Muscle of leg (tissue), 16 donors: ENCODE results near the gene FLRT3. TPM values are rescaled to one million over a fixed set of nuclear protein-coding genes. Genes with fewer than 3 reads are reported as not detected.

Experiments used
- DNase-seq: peaks from one replicate; pipeline ENCODE4 v3.0.0; 2013
- H3K27ac ChIP-seq: one replicate; pipeline ENCODE4 v1.5.1; 2013; ENCODE audit warnings: mild to moderate bottlenecking, low read length, control low read depth
- H3K27me3 ChIP-seq: one replicate; pipeline ENCODE4 v1.6.1; 2013; ENCODE audit warnings: low read length; ENCODE audit not compliant: control insufficient read depth, insufficient read depth
- H3K36me3 ChIP-seq: one replicate; pipeline ENCODE4 v1.6.1; 2013; ENCODE audit warnings: low read length; ENCODE audit not compliant: control insufficient read depth, insufficient read depth
- H3K4me1 ChIP-seq: one replicate; pipeline ENCODE4 v1.6.1; 2013; ENCODE audit warnings: low read length; ENCODE audit not compliant: control insufficient read depth, insufficient read depth
- H3K4me3 ChIP-seq: one replicate; pipeline ENCODE4 v1.5.1; 2013; ENCODE audit warnings: low read length, control low read depth
- H3K9me3 ChIP-seq: replicated peaks from 2 replicates; pipeline ENCODE4 v1.6.1; 2013; ENCODE audit warnings: low read depth, low read length; ENCODE audit not compliant: control insufficient read depth
- WGBS: methylation state at CpG from one replicate; pipeline ENCODE4 v1.1.5; 2013; ENCODE audit warnings: missing lambda C conversion rate; ENCODE audit not compliant: insufficient coverage; 5-methylcytosine and 5-hydroxymethylcytosine counted together
- long read RNA-seq, 11 donors: transcript quantifications; one replicate each; lab custom pipeline, GENCODE V29; 2026
- polyA plus RNA-seq, 8 donors: library from polyadenylated mRNA; unstranded; fragments of 120-200 nt; gene quantifications; one replicate each; pipeline versions ENCODE4 v1.2.1 to v1.2.3, GENCODE V29; 2013; ENCODE audit warnings: inconsistent platforms in 1 of 8, low replicate concordance in 1 of 8; ENCODE audit not compliant: insufficient read length in 8 of 8, insufficient read depth in 1 of 8
- total RNA-seq: library from RNA; stranded (reverse); fragments of 120-200 nt; gene quantifications from one replicate; pipeline ENCODE4 v1.2.4, GENCODE V29; 2013

The FLRT3 gene
- 17.1 TPM for total RNA-seq
- polyA plus RNA-seq = 10 to 100 TPM in 5 of 8 donors, 1 to 10 TPM in 3; 5.7 to 25.8 (median 10.6) TPM
- long read RNA-seq, donor 1, full-length matches to known transcripts = 3 of 3 reads
- long read RNA-seq, donor 1, partial matches to known transcripts = 0 of 3 reads
- long read RNA-seq, donor 1, other reads (novel, unspliced or antisense) = 0 of 3 reads
- long read RNA-seq, donor 2 = 0 reads
- long read RNA-seq, donor 3, full-length matches to known transcripts = 2 of 2 reads
- long read RNA-seq, donor 3, partial matches to known transcripts = 0 of 2 reads
- long read RNA-seq, donor 3, other reads (novel, unspliced or antisense) = 0 of 2 reads
- long read RNA-seq, donor 4, full-length matches to known transcripts = 2 of 2 reads
- long read RNA-seq, donor 4, partial matches to known transcripts = 0 of 2 reads
- long read RNA-seq, donor 4, other reads (novel, unspliced or antisense) = 0 of 2 reads
- long read RNA-seq, donor 5, full-length matches to known transcripts = 9 of 9 reads
- long read RNA-seq, donor 5, partial matches to known transcripts = 0 of 9 reads
- long read RNA-seq, donor 5, other reads (novel, unspliced or antisense) = 0 of 9 reads
- long read RNA-seq, donor 6, full-length matches to known transcripts = 2 of 2 reads
- long read RNA-seq, donor 6, partial matches to known transcripts = 0 of 2 reads
- long read RNA-seq, donor 6, other reads (novel, unspliced or antisense) = 0 of 2 reads
- long read RNA-seq, donor 7, full-length matches to known transcripts = 2 of 2 reads
- long read RNA-seq, donor 7, partial matches to known transcripts = 0 of 2 reads
- long read RNA-seq, donor 7, other reads (novel, unspliced or antisense) = 0 of 2 reads
- long read RNA-seq, donor 8, partial matches to known transcripts = 0 of 1 reads
- long read RNA-seq, donor 8, other reads (novel, unspliced or antisense) = 0 of 1 reads
- long read RNA-seq, donor 9, full-length matches to known transcripts = 3 of 3 reads
- long read RNA-seq, donor 9, partial matches to known transcripts = 0 of 3 reads
- long read RNA-seq, donor 9, other reads (novel, unspliced or antisense) = 0 of 3 reads
- long read RNA-seq, donor 10, full-length matches to known transcripts = 8 of 8 reads
- long read RNA-seq, donor 10, partial matches to known transcripts = 0 of 8 reads
- long read RNA-seq, donor 10, other reads (novel, unspliced or antisense) = 0 of 8 reads
- long read RNA-seq, donor 11, full-length matches to known transcripts = 3 of 3 reads
- long read RNA-seq, donor 11, partial matches to known transcripts = 0 of 3 reads
- long read RNA-seq, donor 11, other reads (novel, unspliced or antisense) = 0 of 3 reads

GRCh38 chr20:14337400-14338171 lies at the start of gene FLRT3:
FLRT3 (minus strand) TSS chr20:14337612; CDS start chr20:14327506, 10,106 bp downstream.
- H3K27ac ChIP-seq = peak within 1 kb of the TSS; percentile 83
- H3K9me3 ChIP-seq = no peaks in the 10 kb centered on the region
- H3K27me3 ChIP-seq = no peaks in the 10 kb centered on the region
- H3K36me3 ChIP-seq = no peaks in the 10 kb centered on the region
- peak within 1 kb of the TSS; percentile 52 for H3K4me3 ChIP-seq
- DNase-seq = peak; percentile 99
- WGBS = 67% methylated on average over 3 of the region's 12 CpGs
- H3K4me1 ChIP-seq = no peaks in the 10 kb centered on the region

- Histone ChIP-seq H3K27ac (no peak overlapping the region), H3K9me3 (peaks cover 7% of the 10 kb centered on the region), H3K4me3 (no peak overlapping the region), H3K4me1 (no peaks in the 10 kb centered on the region), H3K27me3 (no peaks in the 10 kb centered on the region), H3K36me3 (no peaks in the 10 kb centered on the region)
- no peak for DNase-seq
- no CpG with 5 or more reads among the region's 4 CpGs for WGBS
Observed at GRCh38 chr20:14386726-14387125, 49.3 kb upstream of the FLRT3 start.

GRCh38 chr20:14385176-14385740 lies 47.8 kb upstream of the FLRT3 start:
- Histone ChIP-seq H3K4me3 (no peak overlapping the region), H3K27me3 (no peaks in the 10 kb centered on the region), H3K9me3 (peaks cover 7% of the 10 kb centered on the region), H3K4me1 (no peaks in the 10 kb centered on the region), H3K27ac (no peak overlapping the region), H3K36me3 (no peaks in the 10 kb centered on the region)
- DNase-seq = no peak
- no CpG with 5 or more reads among the region's 2 CpGs for WGBS

GRCh38 chr20:14384416-14385175 lies 47.2 kb upstream of the FLRT3 start:
- H3K9me3 ChIP-seq = peaks cover 7% of the 10 kb centered on the region
- no peaks in the 10 kb centered on the region for H3K36me3 ChIP-seq
- WGBS = no CpG with 5 or more reads among the region's 1 CpG
- no peak overlapping the region for H3K4me3 ChIP-seq
- no peaks in the 10 kb centered on the region for H3K27me3 ChIP-seq
- no peak overlapping the region for H3K27ac ChIP-seq
- peak; percentile 66 for DNase-seq
- no peaks in the 10 kb centered on the region for H3K4me1 ChIP-seq

- no CpG with 5 or more reads among the region's 5 CpGs for WGBS
- no peaks in the 10 kb centered on the region for H3K4me1 ChIP-seq
Observed at GRCh38 chr20:14383335-14383734, 45.9 kb upstream of the FLRT3 start.

GRCh38 chr20:14378326-14378725 lies 40.9 kb upstream of the FLRT3 start:
- no peak overlapping the region for H3K4me3 ChIP-seq
- H3K4me1 ChIP-seq = no peaks in the 10 kb centered on the region
- no peaks in the 10 kb centered on the region for H3K36me3 ChIP-seq
- H3K27me3 ChIP-seq = no peaks in the 10 kb centered on the region
- no peaks in the 10 kb centered on the region for H3K9me3 ChIP-seq
- DNase-seq = no peak
- no peak overlapping the region for H3K27ac ChIP-seq

More at GRCh38 chr20:14383335-14383734, 45.9 kb upstream of the FLRT3 start:
- no peaks in the 10 kb centered on the region for H3K36me3 ChIP-seq
- H3K9me3 ChIP-seq = peaks cover 7% of the 10 kb centered on the region
- H3K27ac ChIP-seq = no peak overlapping the region
- H3K27me3 ChIP-seq = no peaks in the 10 kb centered on the region
- H3K4me3 ChIP-seq = no peak overlapping the region
- no peak for DNase-seq

- no peak overlapping the region for H3K27ac ChIP-seq
- no peaks in the 10 kb centered on the region for H3K4me1 ChIP-seq
- no peaks in the 10 kb centered on the region for H3K9me3 ChIP-seq
- no peak overlapping the region for H3K4me3 ChIP-seq
- 63% methylated on average over 1 of the region's 4 CpGs for WGBS
- H3K27me3 ChIP-seq = no peaks in the 10 kb centered on the region
- DNase-seq = no peak
- H3K36me3 ChIP-seq = no peaks in the 10 kb centered on the region
Observed at GRCh38 chr20:14375416-14375985, 38.1 kb upstream of the FLRT3 start.

GRCh38 chr20:14374196-14374595 lies 36.8 kb upstream of the FLRT3 start:
- Histone ChIP-seq H3K4me1 (no peaks in the 10 kb centered on the region), H3K4me3 (no peak overlapping the region), H3K27ac (no peak overlapping the region), H3K27me3 (no peaks in the 10 kb centered on the region), H3K9me3 (no peaks in the 10 kb centered on the region), H3K36me3 (no peaks in the 10 kb centered on the region)
- no peak for DNase-seq
- WGBS = 0% methylated on average over 1 of the region's 3 CpGs
